ENCODE data around the gene RASAL3.

DNA sequence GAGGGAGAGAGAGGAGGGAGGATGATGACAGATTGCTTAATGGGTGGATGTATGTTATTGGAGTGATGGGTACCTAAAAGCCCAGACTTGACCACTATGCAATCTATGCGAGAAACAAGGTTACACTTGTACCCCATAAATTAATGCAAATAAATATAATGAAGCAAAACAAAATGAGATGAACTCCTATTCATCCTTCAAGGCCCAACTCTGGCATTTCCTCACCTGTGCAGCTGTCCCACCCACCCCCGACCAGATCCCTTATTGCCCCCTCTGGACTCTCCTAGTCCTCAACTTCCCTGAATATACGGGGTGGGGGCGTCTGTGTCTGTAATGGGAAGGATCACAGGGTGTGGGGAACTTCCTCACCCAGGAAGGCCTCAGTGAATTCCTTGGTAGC is 10.8 kb upstream of the RASAL3 start:
- TF ChIP-seq EZH2 (IDR thresholded peaks at IDR 0.05) (no peak), POLR2AphosphoS5 (IDR thresholded peaks at IDR 0.05; ENCODE audit: borderline replicate concordance, low read depth, low read length) (no peak)
